Measurements from ENCODE around the gene FES.

GRCh38 chr15:90911302-90911623, 27.0 kb downstream of the FES start:
- no peak for TF ChIP-seq GATA2 (IDR thresholded peaks at IDR 0.05; ENCODE audit: low read depth, low read length)
- no peak for TF ChIP-seq GATA3 (IDR thresholded peaks at IDR 0.05; ENCODE audit: low read depth, low read length)
